NCI-H69 (cell line): ENCODE data around the gene PRRT2.
"Not testable (repeated sequence)": the region's sequence is repeated elsewhere in the genome, so short reads cannot be mapped to it uniquely, and the experiment has no call there.

Experiments
- DNase-seq: peaks from one replicate; lab custom pipeline; 2025; lab: John Stamatoyannopoulos, UW

Gene PRRT2

DNA sequence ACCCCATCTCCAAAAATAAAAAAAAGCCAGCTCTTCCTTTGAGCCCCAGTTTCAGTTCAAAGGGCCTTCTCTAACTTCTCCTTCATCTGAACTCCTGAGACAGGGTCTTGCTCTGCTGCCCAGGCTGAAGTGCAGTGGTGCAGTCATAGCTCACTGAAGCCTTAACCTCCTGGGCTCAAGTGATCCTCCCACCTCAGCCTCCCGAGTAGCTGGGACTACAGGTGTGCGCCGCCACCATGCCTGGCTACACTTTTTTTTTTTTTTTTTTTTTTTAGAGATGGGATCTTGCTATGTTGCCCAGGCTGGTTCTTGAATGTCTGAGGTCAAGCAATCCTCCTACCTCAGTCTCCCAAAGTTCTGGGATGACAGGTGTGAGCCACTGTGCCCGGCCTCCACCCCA lies 21.2 kb downstream of the PRRT2 start:
- not testable (repeated sequence) for DNase-seq

- DNase-seq = no peak
Measured at GRCh38 chr16:29834079-29834478, 22.1 kb downstream of the PRRT2 start.

- no peak for DNase-seq
Measured at GRCh38 chr16:29835926-29836325, 23.9 kb downstream of the PRRT2 start.

DNA sequence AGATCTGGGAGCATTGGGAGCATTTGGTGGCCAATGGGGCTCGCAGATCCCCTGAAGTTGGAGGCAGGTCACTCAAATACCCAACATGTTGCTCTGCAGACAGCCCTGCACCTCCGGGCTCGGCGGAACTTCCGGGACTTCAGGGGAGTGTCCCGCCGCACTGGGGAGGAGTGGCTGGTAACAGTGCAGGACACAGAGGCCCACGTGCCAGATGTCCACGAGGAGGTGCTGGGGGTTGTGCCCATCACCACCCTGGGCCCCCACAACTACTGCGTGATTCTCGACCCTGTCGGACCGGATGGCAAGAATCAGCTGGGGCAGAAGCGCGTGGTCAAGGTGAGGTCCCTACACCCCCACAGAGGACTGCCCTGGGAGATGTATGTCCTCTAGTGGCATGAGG lies 24.6 kb downstream of the PRRT2 start:
- DNase-seq = no peak

DNA sequence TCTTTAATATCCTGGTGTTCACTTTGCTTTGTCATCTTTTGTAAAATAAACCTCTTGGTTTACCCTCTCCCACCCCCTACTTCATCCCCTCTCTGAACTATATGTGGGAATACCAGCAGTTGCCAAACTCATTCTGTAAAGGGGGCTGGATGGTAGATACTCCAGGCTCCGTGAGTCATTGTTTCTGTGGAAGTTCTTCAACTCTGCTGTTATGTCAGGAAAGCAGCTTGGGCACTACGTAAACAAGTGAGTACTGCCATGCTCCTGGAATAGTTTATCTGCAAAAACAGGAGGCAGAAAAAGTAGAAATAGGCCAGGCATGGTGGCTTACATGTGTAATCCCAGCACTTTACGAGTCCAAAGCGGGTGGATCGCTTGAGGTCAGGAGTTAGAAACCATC lies 25.8 kb downstream of the PRRT2 start:
- DNase-seq = no peak

DNA sequence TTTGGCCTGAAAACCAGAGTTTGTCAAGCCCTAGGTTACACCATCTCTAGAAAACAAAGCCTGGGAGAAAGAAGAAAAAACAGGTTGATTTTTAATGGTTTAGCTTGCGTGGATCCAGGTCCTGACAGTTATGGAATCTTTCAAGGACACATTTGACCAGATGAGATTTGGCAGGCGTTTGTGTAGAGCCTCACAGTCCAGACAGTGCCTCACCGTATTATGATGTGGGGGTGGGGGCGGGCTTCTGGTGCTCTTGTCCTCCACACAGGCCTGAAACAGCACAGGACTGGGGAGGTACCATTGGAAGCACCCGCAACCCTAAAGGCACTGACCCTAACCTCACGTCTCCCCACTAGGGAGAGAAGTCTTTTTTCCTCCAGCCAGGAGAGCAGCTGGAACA lies 27.8 kb downstream of the PRRT2 start:
- DNase-seq = no peak

DNA sequence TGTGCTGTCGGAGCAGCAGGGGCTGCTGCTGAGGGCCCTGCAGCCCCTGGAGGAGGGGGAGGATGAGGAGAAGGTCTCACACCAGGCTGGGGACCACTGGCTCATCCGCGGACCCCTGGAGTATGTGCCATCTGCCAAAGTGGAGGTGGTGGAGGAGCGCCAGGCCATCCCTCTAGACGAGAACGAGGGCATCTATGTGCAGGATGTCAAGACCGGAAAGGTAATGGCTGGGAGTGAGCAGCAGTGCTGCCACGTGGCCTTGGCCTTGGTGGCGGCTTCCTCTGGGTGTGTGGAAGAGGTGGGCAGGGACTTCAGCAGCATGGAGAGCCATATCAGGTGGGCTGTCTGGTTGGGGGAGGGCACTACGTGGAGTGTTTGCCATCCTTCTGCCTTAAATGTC lies 28.2 kb downstream of the PRRT2 start:
- DNase-seq = no peak

DNA sequence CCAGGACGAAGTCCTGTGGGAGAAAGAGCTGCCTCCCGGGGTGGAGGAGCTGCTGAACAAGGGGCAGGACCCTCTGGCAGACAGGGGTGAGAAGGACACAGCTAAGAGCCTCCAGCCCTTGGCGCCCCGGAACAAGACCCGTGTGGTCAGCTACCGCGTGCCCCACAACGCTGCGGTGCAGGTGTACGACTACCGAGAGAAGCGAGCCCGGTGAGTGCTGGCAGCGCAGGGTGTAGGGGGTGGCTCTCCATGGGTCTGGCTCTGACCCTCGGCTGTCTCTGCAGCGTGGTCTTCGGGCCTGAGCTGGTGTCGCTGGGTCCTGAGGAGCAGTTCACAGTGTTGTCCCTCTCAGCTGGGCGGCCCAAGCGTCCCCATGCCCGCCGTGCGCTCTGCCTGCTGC lies 29.6 kb downstream of the PRRT2 start:
- no peak for DNase-seq

DNA sequence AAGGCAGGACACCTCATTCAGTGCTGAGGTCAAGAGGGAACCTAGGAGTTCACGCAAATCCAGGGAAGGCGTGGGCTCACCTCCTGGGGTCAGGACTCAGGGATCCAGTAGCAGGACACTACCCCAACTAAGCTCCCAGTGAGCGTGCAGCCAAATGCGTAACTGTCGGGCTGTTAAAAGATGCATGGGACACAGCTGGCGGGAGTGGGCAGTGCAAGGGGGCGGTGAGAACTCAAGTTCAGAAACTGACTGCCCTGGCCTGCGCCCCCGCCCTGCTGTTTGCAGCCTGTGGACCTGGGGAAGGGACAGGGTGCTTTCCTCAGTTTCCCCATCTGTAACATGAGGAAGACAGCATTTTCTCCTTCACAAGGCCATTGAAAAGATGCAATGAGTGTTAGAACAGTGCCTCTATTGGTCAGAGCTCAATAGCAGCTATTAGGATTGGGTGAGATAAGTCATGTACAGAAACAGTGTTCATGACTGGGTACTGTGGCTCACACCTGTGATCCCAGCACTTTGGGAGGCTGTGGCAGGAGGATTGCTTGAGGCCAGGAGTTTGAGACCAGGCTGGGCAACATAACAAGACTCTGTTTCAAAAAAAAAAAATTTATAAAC lies 30.8 kb downstream of the PRRT2 start:
- DNase-seq = no peak

GRCh38 chr16:29843931-29844330 lies 31.9 kb downstream of the PRRT2 start:
- DNase-seq = no peak

DNA sequence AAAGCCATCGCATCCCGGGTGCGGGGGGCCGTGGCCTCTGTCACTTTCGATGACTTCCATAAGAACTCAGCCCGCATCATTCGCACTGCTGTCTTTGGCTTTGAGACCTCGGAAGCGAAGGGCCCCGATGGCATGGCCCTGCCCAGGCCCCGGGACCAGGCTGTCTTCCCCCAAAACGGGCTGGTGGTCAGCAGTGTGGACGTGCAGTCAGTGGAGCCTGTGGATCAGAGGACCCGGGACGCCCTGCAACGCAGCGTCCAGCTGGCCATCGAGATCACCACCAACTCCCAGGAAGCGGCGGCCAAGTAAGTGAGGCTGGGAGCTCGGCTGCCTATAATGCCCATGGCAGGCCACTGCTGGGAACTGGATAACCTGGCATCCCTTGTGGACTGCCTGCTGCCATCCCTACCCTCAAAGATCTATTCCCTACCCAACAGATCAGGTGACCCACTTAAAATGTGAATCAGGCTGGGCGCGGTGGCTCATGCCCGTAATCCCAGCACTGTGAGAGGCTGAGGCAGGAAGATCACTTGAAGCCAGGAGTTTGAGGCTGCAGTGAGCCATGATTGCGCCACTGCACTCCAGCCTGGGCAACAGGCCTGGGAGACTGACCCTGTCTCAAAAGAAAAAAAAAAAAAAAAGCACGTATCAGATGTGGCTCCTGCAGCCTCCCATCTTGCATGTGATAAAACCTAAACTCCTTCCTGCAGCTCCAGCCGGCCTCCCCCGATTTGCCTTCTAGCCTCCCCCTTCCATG lies 32.8 kb downstream of the PRRT2 start:
- no peak for DNase-seq

- DNase-seq = no peak
Measured at GRCh38 chr16:29845656-29846055, 33.7 kb downstream of the PRRT2 start.

DNA sequence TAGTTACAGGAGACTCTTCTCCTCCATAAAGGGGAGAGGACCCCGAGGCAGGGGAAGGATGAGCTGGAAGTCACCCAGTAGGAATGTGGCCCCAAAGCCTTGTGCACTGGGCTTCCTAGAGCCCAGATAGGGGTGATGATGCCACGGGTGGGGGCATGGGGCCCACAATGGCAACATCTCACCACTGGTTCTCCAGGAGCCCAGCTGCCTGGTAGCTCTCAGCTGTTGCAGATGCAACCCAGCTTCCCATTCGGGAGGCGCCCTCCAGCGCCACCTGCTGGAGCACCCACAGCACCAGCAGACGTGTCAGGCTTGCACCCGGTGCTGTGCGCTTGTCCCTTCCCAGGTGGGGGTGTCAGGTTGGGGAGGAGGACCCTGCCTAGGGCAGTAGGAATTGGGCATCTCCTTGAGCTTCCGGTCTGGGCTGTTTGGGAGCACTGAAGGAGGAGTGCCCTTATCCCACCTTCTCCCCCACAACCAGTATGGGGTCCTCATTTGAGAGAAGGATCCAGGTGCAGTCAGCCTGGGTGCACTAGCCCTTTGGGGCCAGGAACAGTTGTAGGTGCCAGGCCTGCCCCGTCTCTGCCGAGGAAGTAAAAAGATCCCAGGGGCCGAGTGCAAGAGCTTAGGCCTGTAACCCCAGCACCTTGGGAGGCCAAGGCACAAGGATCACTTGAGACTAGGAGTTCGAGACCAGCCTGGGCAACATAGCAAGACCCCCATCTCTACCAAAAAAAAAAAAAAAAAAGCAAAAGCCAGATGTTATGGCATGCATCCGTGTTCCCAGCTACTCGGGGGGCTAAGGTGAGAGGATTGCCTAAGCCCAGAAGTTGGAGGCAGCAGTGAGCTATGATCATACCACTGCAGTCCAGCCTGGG lies 36.7 kb downstream of the PRRT2 start:
- DNase-seq = peak; percentile 84

- no peak for DNase-seq
Measured at GRCh38 chr16:29849505-29849904, 37.5 kb downstream of the PRRT2 start.

DNA sequence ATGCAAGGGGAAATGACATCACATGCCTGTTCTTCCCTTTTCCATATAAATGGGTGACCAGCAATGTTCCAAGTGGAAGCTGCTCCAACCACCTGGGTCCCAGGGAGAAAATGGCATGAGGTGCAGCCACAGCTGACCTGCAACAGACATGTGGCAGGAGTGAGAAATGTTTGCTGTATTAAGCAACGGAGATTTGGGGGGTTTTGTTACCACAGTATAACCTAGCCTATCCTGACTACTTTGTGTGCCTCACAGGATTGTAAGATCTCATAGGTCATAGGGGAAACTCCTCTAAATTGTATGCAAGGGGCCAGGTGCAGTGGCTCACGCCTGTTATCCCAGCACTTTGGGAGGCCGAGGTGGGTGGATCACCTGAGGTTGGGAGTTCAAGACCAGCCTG lies 39.0 kb downstream of the PRRT2 start:
- no peak for DNase-seq

DNA sequence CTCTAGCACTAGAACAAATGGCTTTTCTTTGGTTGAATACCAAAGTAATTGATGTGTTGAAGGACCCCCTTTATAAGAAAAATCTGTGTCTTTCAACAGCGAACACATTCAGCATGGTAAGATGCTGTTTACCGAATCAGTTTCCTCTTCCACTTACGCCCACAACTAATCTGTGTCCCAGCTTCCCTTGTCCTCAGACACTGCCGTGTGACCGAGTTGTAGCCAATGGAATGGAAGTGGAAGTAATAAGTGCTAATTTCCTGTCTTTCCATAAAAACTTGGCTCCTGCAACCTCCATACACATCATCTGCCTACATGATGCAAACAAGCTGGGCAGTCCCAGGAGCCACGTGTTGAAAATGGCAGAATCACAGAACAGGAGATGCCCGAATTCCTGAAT lies 40.7 kb downstream of the PRRT2 start:
- DNase-seq = no peak

GRCh38 chr16:29854520-29855100 lies 42.6 kb downstream of the PRRT2 start:
- DNase-seq = no peak

DNA sequence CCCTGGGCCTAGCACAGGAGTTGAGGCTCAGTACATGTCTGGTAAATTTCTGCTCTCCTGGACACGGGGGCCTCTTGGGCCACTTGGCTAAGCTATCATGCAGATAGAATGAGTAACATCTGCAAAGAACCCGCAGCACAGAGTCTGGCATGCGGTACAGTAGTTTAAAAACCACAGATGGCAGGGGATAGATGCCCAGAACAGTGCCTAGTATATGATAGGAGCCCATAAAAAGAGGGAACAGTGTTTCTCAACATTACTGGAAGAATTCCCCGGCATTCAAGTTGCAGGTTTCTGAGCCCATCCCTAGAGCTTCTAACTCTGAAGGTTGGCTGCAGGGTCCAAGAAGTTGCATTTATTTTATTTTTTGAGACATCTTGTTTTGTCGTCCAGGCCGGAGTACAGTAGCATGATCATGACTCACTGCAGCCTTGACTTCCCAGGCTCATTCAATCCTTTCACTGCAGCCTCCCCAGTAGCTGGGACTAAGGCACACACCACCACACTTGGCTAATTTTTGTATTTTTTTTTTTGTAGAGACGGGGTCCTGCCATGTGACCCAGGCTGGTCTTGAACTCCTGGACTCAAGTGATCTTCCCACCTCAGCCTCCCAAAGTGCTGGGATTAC lies 45.3 kb downstream of the PRRT2 start:
- no peak for DNase-seq

DNA sequence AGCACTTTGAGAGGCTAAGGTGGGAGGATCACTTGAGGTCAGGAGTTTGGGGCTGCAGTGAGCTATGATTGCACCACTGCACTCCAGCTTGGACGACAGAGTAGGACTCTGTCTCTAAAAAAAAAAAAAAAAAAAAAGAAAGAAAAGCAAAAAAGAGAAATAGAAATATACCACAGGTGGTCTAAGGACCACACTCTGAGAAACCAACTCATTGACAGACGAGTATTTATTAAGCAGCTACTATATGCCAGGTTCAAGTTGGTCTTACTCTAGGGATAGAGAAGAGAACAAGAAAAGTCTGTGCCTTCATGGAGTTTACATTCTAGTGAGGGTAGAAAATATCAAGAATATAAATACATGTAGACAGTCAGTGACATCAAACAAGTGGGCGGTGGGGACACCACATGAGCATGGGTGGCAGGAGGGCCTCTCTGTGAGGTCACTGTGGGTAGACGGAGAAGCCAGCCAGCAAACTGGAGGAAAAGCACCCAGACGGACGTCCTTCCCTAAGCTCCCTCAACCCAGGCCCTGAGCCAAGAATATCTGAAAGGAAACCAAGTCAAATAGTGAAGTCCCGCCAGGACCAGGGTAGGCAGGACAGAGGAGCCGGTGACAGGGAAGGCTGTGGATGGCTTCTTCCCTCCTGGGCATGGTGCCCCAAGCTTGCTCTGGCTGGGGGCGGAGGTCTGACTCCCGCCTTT lies 46.3 kb downstream of the PRRT2 start:
- DNase-seq = no peak

DNA sequence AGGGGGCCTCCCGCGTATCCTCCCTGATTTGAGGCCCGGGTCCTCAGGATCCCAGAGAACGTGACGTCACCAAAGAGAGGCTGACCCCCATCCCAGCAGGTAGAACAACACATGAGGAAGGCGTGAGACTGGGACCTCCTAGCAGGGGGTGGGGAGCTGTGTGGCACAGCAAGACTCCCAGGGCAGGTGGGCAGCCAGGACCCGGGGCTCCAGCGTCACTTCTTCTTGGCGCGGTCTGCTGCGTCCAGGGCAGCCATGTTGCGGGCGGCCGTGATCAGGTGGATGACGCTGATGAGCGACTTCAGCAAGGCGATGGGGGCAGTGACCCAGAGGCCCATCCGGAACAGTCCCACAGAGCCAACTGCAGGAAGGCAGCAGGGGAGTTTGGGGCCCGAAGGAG lies 47.0 kb downstream of the PRRT2 start:
- DNase-seq = no peak

DNA sequence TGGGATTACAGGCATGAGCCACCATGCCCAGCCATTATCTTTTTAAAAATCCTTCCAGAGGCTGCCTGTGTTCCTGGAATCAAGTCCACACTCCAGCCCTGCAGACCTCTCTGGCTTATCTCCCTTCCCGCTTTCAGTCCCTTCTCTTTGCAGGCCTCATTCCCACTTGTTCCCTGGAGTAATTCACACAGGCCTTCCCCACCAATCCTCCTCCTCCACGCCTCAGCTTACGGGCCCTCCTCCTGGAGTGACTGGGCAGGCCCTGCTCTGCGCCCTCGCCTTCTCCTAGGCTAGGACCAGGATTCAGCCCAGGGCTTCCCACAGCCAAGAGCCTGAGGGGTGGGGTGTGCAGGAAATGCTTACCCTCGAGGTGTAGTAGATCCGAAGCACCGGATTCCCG lies 48.2 kb downstream of the PRRT2 start:
- DNase-seq = no peak
